Erythroblast (primary cell): ENCODE data around the gene SPANXD.
"Not testable (repeated sequence)": the region's sequence is repeated elsewhere in the genome, so short reads cannot be mapped to it uniquely, and the experiment has no call there.

Experiments
- DNase-seq, 2 experiments: peaks; one replicate each; lab custom pipeline; 2025; lab: John Stamatoyannopoulos, UW
- GATA1 ChIP-seq: IDR thresholded peaks from 2 replicates; pipeline ENCODE4 v1.6.1; 2011; ENCODE audit warnings: low read depth, mild to moderate bottlenecking, control low read depth, low read length, moderate library complexity
- POLR2A ChIP-seq: IDR thresholded peaks from 2 replicates; pipeline ENCODE4 v1.6.1; 2011; ENCODE audit warnings: mild to moderate bottlenecking, low read length

Gene SPANXD

GRCh38 chrX:141698639-141699038, at the start of gene SPANXD:
SPANXD (minus strand) TSS chrX:141698739; CDS start chrX:141698405, 334 bp downstream.
- DNase-seq: not testable (repeated sequence)

- DNase-seq: no peak
- TF ChIP-seq GATA1 (no peak), POLR2A (no peak)
These were observed 44.1 kb upstream of the SPANXD start for GRCh38 chrX:141742666-141743065.

GRCh38 chrX:141736656-141737055, 38.1 kb upstream of the SPANXD start:
- no peak for DNase-seq
- no peak for TF ChIP-seq GATA1
- no peak for TF ChIP-seq POLR2A

- no peak for DNase-seq
- TF ChIP-seq POLR2A (no peak), GATA1 (no peak)
These were observed 34.8 kb upstream of the SPANXD start for GRCh38 chrX:141733371-141733770.

- TF ChIP-seq POLR2A (no peak), GATA1 (no peak)
- no peak for DNase-seq
These were observed 33.5 kb upstream of the SPANXD start for GRCh38 chrX:141732031-141732430.

GRCh38 chrX:141724186-141724585, 25.6 kb upstream of the SPANXD start:
- TF ChIP-seq GATA1 (no peak), POLR2A (no peak)

GRCh38 chrX:141714680-141715079, 16.1 kb upstream of the SPANXD start:
- TF ChIP-seq GATA1: no peak
- no peak for TF ChIP-seq POLR2A
- DNase-seq: no peak

More at GRCh38 chrX:141724186-141724585, 25.6 kb upstream of the SPANXD start:
- no peak for DNase-seq

GRCh38 chrX:141701072-141701471, 2.5 kb upstream of the SPANXD start:
- TF ChIP-seq POLR2A: no peak
- TF ChIP-seq GATA1: no peak
- DNase-seq: no peak

GRCh38 chrX:141673946-141674345, 24.6 kb downstream of the SPANXD start:
- DNase-seq: no peak
- TF ChIP-seq GATA1 (no peak), POLR2A (no peak)

GRCh38 chrX:141669689-141670088, 28.9 kb downstream of the SPANXD start:
- DNase-seq: no peak
- TF ChIP-seq POLR2A (no peak), GATA1 (no peak)

- no peak for DNase-seq
- no peak for TF ChIP-seq GATA1
- no peak for TF ChIP-seq POLR2A
These were observed 30.2 kb downstream of the SPANXD start for GRCh38 chrX:141668371-141668770.

GRCh38 chrX:141662781-141663180, 35.8 kb downstream of the SPANXD start:
- DNase-seq: no peak
- no peak for TF ChIP-seq GATA1
- TF ChIP-seq POLR2A: no peak

- DNase-seq: no peak
- TF ChIP-seq POLR2A (no peak), GATA1 (no peak)
These were observed 46.3 kb downstream of the SPANXD start for GRCh38 chrX:141652286-141652685.
